Measurements from ENCODE around the gene PCED1B. TPM values are rescaled to one million over a fixed set of nuclear protein-coding genes. Genes with fewer than 3 reads are reported as not detected.

Gene PCED1B
- total and polyA plus RNA-seq, 2 donors (not counting 1 experiment from before 2014, with no cell fraction given), result 26.2 to 45.8 TPM

GRCh38 chr12:47281667-47282171, 202.3 kb downstream of the PCED1B start:
- no peak for ATAC-seq (ENCODE audit: low read depth)
- Histone ChIP-seq H3K9ac (ENCODE audit: low read length) (no peak overlapping the region), H3K4me3 (ENCODE audit: control extremely low read depth in 1 of 5, extremely low read depth in 1 of 5, insufficient read depth in 1 of 5, low read depth in 2 of 5, low read length in 4 of 5) (no peak overlapping the region), H3K4me2 (replicated peaks; ENCODE audit: low read depth, low read length, poor library complexity, severe bottlenecking) (no peak overlapping the region), H3K27ac (ENCODE audit: low read length in 2 of 2) (no peak overlapping the region), H3K36me3 (replicated peaks in 1 of 2; ENCODE audit: control extremely low read depth in 1 of 2, control insufficient read depth in 1 of 2, extremely low read depth in 1 of 2, insufficient read depth in 2 of 2, low read length in 1 of 2) (no peaks in the 10 kb centered on the region), H3K4me1 (ENCODE audit: control insufficient read depth in 2 of 2, insufficient read depth in 2 of 2, low read length in 2 of 2) (peaks cover 13 to 14% of the 10 kb centered on the region in 2 donors), H3K9me3 (ENCODE audit: control extremely low read depth in 1 of 3, control insufficient read depth in 2 of 3, insufficient read depth in 1 of 3, low read length in 2 of 3) (no peaks in the 10 kb centered on the region), H4K20me1 (ENCODE audit: control insufficient read depth, insufficient read depth, low read length, poor library complexity, severe bottlenecking) (no peaks in the 10 kb centered on the region), H3K27me3 (replicated peaks in 1 of 4; ENCODE audit: control extremely low read depth in 1 of 4, control insufficient read depth in 3 of 4, insufficient read depth in 4 of 4, low read length in 3 of 4) (no peaks in the 10 kb centered on the region), H2AFZ (ENCODE audit: insufficient read depth, low read depth, low read length, poor library complexity, severe bottlenecking) (no peak overlapping the region), H3K79me2 (ENCODE audit: control insufficient read depth, insufficient read depth, low read length) (no peaks in the 10 kb centered on the region)
- TF ChIP-seq CTCF (IDR thresholded peaks at IDR 0.05), result no peak
- no peak for TF ChIP-seq EZH2 (IDR thresholded peaks at IDR 0.05; ENCODE audit: borderline replicate concordance, insufficient read depth, low read depth, low read length, poor library complexity, severe bottlenecking)
- ChIA-PET POLR2A (interaction anchor here (1.2 kb wide), 1 partner anchor 13 kb away, joined by 3 read pairs; no protein-coding TSS in a partner anchor), CTCF (interaction anchor here (1.0 kb wide), 1 partner anchor 116 kb away, joined by 3 read pairs; no protein-coding TSS in a partner anchor)
- Mint-ChIP-seq H3K27me3 (no peaks in the 10 kb centered on the region), H3K4me3 (no peak overlapping the region), H3K27ac (no peak overlapping the region), H3K9me3 (ENCODE audit: insufficient read depth) (peaks cover 2% of the 10 kb centered on the region), H3K4me1 (peaks cover 20% of the 10 kb centered on the region)
- 88% methylated on average over 2 of the region's 4 CpGs for WGBS (ENCODE audit: insufficient coverage)
- intact Hi-C loops (cut with micrococcal nuclease), result no loop called here
- DNase-seq, result no peak

- Histone ChIP-seq H3K9me3 (ENCODE audit: control extremely low read depth in 1 of 3, control insufficient read depth in 2 of 3, insufficient read depth in 1 of 3, low read length in 2 of 3) (no peaks in the 10 kb centered on the region), H2AFZ (ENCODE audit: insufficient read depth, low read depth, low read length, poor library complexity, severe bottlenecking) (no peak overlapping the region), H3K4me1 (ENCODE audit: control insufficient read depth in 2 of 2, insufficient read depth in 2 of 2, low read length in 2 of 2) (peaks cover 8 to 9% of the 10 kb centered on the region in 2 donors), H3K79me2 (ENCODE audit: control insufficient read depth, insufficient read depth, low read length) (no peaks in the 10 kb centered on the region), H3K27ac (ENCODE audit: low read length in 2 of 2) (no peak overlapping the region), H3K4me3 (ENCODE audit: control extremely low read depth in 1 of 5, extremely low read depth in 1 of 5, insufficient read depth in 1 of 5, low read depth in 2 of 5, low read length in 4 of 5) (no peak overlapping the region), H4K20me1 (ENCODE audit: control insufficient read depth, insufficient read depth, low read length, poor library complexity, severe bottlenecking) (no peaks in the 10 kb centered on the region), H3K4me2 (replicated peaks; ENCODE audit: low read depth, low read length, poor library complexity, severe bottlenecking) (no peak overlapping the region), H3K36me3 (replicated peaks in 1 of 2; ENCODE audit: control extremely low read depth in 1 of 2, control insufficient read depth in 1 of 2, extremely low read depth in 1 of 2, insufficient read depth in 2 of 2, low read length in 1 of 2) (no peaks in the 10 kb centered on the region), H3K27me3 (replicated peaks in 1 of 4; ENCODE audit: control extremely low read depth in 1 of 4, control insufficient read depth in 3 of 4, insufficient read depth in 4 of 4, low read length in 3 of 4) (no peaks in the 10 kb centered on the region), H3K9ac (ENCODE audit: low read length) (no peak overlapping the region)
- peaks cover 16% of the 10 kb centered on the region for H3K4me1 Mint-ChIP-seq
- H3K27ac Mint-ChIP-seq, result no peak overlapping the region
- TF ChIP-seq EZH2 (IDR thresholded peaks at IDR 0.05; ENCODE audit: borderline replicate concordance, insufficient read depth, low read depth, low read length, poor library complexity, severe bottlenecking) (no peak), CTCF (IDR thresholded peaks at IDR 0.05) (no peak)
- ChIA-PET POLR2A (interaction anchor here (1.2 kb wide), 1 partner anchor 14 kb away, joined by 3 read pairs; no protein-coding TSS in a partner anchor), CTCF (no interaction called here)
- no peak overlapping the region for H3K4me3 Mint-ChIP-seq
- ATAC-seq (ENCODE audit: low read depth), result no peak
- intact Hi-C loops (cut with micrococcal nuclease), result no loop called here
- no peaks in the 10 kb centered on the region for H3K27me3 Mint-ChIP-seq
- no peak for DNase-seq
- peaks cover 2% of the 10 kb centered on the region for H3K9me3 Mint-ChIP-seq (ENCODE audit: insufficient read depth)
- 100% methylated on average over 3 of the region's 4 CpGs for WGBS (ENCODE audit: insufficient coverage)
These were observed 202.8 kb downstream of the PCED1B start for GRCh38 chr12:47282206-47282605.
